Skeletal muscle satellite cell (primary cell): ENCODE results near the gene SGCD. TPM values are rescaled to one million over a fixed set of nuclear protein-coding genes. Genes with fewer than 3 reads are reported as not detected.
A peak's percentile ranks its signal among the peaks of the same experiment; 100 is the strongest.

Experiments used
- H3K27me3 ChIP-seq: 2 replicates; pipeline ENCODE4 v1.7.0; 2013; ENCODE audit warnings: low read length; ENCODE audit not compliant: control insufficient read depth, insufficient read depth
- H3K36me3 ChIP-seq: 2 replicates; pipeline ENCODE4 v1.7.0; 2013; ENCODE audit warnings: mild to moderate bottlenecking, control low read depth, low read length; ENCODE audit not compliant: insufficient read depth
- H3K4me1 ChIP-seq: 2 replicates; pipeline ENCODE4 v1.7.0; 2013; ENCODE audit warnings: low read length; ENCODE audit not compliant: control insufficient read depth, insufficient read depth
- H3K4me2 ChIP-seq: 2 replicates; pipeline ENCODE4 v1.7.0; 2013; ENCODE audit warnings: mild to moderate bottlenecking, low read length
- H3K4me3 ChIP-seq: 2 replicates; pipeline ENCODE4 v1.7.0; 2013; ENCODE audit warnings: low read length
- H3K9ac ChIP-seq: 2 replicates; pipeline ENCODE4 v1.7.0; 2013; ENCODE audit warnings: mild to moderate bottlenecking, low read depth, low read length, moderate library complexity
- H3K9me3 ChIP-seq: replicated peaks from 2 replicates; pipeline ENCODE4 v1.7.0; 2013; ENCODE audit warnings: mild to moderate bottlenecking, control low read depth, low read length
- total RNA-seq: library from RNA; depleted of rRNA; stranded (reverse); fragments of >200 nt; gene quantifications from 2 replicates; pipeline ENCODE4 v1.2.3, GENCODE V29; 2012; rRNA removed

Gene SGCD
- 2.0 and 8.3 TPM in 2 replicates for total RNA-seq

DNA sequence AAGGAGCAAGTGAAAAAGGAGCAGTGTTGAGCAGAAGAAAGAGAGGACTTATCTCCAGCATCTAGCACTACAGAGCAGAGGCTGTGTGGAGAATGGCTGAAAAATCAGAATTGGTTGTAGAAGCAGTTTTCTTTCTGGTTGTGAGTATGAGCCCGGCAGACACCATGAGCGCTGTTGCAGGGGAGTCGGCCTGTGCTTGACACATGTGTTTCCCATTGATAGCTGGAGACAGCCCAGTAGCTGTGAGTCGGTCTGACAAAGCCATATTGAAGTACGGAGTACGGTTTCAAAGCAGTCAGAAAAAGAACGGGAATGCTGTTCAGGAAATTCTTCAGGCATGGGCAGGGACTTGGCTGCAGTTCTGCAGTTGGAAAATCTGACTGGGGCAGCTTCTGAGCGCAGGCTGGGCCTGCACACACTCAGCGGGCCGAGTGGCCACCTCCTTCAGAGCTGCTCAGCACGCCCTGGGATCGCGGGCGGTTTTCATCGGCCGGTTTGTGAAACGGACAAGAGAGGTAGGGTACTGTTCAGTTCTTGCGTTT lies at the start of gene SGCD:
TSS of gene SGCD (plus strand) at position 447 of the 542 bp plus-strand sequence.
- peaks cover 6% of the 10 kb centered on the region for H3K36me3 ChIP-seq
- peaks cover 20% of the 10 kb centered on the region for H3K4me1 ChIP-seq
- peak within 1 kb of the TSS; percentile 80 for H3K9ac ChIP-seq
- H3K27me3 ChIP-seq: no peaks in the 10 kb centered on the region
- peak within 1 kb of the TSS; percentile 75 for H3K4me3 ChIP-seq
- H3K4me2 ChIP-seq: peak within 1 kb of the TSS; percentile 88
- H3K9me3 ChIP-seq: no peaks in the 10 kb centered on the region

DNA sequence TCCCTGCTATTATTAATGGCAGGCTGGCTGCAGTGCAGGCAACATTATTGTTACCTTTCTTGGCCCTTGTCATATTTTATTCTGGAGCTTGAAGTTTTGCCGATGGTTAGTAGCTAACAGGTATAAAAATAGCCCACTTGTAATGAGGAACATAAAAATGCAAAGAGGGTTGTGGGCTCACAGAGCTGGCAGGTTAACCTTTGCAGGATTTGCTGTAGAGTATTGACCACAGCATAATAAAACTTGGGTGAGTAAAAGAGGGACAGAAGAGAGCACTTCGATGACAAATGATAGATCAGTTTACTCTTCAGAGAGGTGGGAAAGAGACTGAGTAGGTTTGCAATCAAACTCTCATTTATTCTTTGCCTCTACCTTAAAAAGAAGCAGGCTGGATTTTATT lies 49.7 kb upstream of the SGCD start:
- H3K4me1 ChIP-seq: peaks cover 4% of the 10 kb centered on the region
- H3K4me3 ChIP-seq: no peak overlapping the region
- no peak overlapping the region for H3K9ac ChIP-seq
- H3K36me3 ChIP-seq: no peaks in the 10 kb centered on the region
- no peaks in the 10 kb centered on the region for H3K9me3 ChIP-seq
- H3K27me3 ChIP-seq: no peaks in the 10 kb centered on the region
- no peak overlapping the region for H3K4me2 ChIP-seq

DNA sequence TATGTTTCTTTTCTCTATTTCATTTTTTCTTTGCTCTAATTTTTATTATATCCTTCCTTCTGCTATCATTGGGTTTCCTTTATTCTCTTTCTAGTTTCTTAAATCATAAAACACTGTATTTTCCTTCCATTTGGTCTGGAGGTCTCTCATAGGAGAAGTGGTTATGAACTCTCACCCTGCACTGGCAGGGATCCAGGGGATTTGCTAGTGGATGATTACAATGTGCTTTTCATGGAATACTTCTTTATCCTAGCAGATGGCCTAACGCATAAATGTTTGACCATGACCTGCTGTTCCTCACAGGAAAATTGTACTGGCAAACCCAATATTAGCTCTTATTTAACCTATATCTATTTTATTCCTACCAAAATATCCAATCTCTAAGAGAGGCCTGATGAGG lies 31.5 kb upstream of the SGCD start:
- no peak overlapping the region for H3K4me2 ChIP-seq
- no peaks in the 10 kb centered on the region for H3K4me1 ChIP-seq
- H3K4me3 ChIP-seq: no peak overlapping the region
- no peaks in the 10 kb centered on the region for H3K36me3 ChIP-seq
- no peaks in the 10 kb centered on the region for H3K27me3 ChIP-seq
- H3K9ac ChIP-seq: no peak overlapping the region
- no peaks in the 10 kb centered on the region for H3K9me3 ChIP-seq

DNA sequence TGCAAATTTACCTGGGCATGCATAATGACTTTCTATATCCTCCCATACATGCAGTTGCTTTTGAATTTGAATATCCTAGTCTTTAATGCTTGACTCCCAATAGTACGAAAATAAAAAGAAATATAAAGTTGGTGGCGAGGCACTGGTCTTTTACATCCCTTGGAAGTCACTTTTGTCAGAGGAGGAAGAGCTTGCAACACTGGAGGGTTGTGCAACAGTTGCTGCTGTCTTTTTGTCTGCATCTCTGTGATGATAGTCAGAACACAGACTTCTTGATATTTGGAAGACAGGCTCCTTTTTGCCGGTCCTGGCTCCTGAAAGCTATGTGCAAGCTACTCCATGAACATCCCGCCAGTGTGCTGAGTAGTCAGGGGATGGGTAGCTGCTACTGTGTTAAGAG lies 16.8 kb upstream of the SGCD start:
- H3K4me2 ChIP-seq: no peak overlapping the region
- H3K4me1 ChIP-seq: no peaks in the 10 kb centered on the region
- no peaks in the 10 kb centered on the region for H3K27me3 ChIP-seq
- H3K9me3 ChIP-seq: no peaks in the 10 kb centered on the region
- H3K4me3 ChIP-seq: no peak overlapping the region
- no peak overlapping the region for H3K9ac ChIP-seq
- H3K36me3 ChIP-seq: no peaks in the 10 kb centered on the region

DNA sequence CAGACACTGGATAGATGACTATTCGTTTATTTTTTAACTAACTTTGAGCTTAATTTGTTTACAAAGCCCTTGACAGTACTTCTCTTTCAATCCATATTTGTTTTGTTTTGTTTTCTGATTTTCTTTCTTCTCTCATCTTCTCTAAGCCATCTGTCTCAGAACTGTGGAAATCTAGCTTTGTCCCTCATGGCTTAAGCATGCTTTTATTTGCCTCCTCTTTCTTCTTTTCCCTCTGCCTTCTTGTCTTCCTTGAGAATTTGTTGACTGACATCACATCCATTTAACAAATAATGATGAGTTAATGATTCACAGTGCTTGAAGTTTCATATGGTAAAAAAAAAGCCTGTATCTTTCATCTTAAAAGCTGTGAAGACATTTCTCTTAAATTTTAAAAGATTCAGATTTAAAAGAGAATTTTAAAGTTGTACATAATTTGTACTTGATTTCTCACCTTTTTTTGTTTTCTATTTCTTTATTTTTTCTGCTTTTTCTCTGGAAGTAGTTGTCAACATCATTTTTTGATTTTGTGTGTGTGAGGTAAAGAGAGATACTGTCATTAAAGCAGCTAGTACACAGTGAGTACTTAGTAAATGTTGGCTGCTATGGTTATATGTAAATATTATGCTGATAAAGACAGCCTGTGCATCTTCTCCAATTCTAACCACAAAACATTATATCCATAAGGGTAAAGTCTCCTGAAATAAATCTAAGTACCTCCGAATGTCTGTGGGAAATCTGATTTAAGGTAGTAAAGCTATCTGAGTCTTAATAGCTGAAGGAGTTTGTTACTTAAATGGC lies 13.9 kb upstream of the SGCD start:
- no peaks in the 10 kb centered on the region for H3K4me1 ChIP-seq
- no peaks in the 10 kb centered on the region for H3K9me3 ChIP-seq
- H3K9ac ChIP-seq: no peak overlapping the region
- no peaks in the 10 kb centered on the region for H3K27me3 ChIP-seq
- no peaks in the 10 kb centered on the region for H3K36me3 ChIP-seq
- no peak overlapping the region for H3K4me2 ChIP-seq
- no peak overlapping the region for H3K4me3 ChIP-seq

DNA sequence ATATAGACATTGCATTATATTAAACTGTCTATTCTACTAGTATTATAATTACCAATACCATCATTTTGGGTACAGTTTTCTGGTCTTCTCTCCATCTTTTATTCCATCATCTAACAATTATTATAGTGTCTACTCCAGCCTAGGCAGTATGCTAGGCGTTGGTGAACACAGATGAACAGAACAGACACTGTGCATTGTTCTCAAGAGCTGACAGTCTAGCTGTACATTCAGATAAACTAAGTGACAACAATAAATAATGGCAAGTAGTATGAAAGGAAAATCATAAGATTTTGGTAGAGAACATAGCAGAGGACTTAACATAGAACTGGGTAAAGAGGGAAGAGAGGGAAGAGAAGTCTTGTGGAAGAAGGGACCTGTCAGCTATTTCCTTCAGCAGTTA lies 12.5 kb upstream of the SGCD start:
- H3K4me2 ChIP-seq: no peak overlapping the region
- H3K9me3 ChIP-seq: no peaks in the 10 kb centered on the region
- no peak overlapping the region for H3K9ac ChIP-seq
- H3K36me3 ChIP-seq: no peaks in the 10 kb centered on the region
- no peaks in the 10 kb centered on the region for H3K4me1 ChIP-seq
- H3K4me3 ChIP-seq: no peak overlapping the region
- H3K27me3 ChIP-seq: no peaks in the 10 kb centered on the region

DNA sequence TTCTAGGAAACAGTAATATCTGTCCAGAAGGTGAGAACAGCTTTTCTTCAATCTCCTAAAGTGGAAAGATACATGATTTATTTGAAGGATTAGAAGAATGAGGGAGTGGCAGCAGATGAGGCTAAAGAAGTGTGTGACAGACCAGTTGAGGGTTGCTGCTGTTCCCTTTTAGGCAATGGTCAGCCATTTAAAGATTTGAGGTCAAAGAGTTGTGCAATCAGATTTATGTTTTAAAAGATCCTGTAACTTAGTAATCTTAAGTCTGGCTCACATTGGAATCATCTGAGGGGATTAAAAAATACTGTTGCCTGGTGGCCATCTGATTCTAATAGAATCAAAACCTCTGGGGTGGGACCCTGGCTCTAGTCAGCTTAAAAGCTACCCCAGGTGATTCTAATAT lies 4.3 kb upstream of the SGCD start:
- Histone ChIP-seq H3K27me3 (no peaks in the 10 kb centered on the region), H3K36me3 (no peaks in the 10 kb centered on the region), H3K9me3 (no peaks in the 10 kb centered on the region), H3K9ac (no peak overlapping the region), H3K4me2 (no peak overlapping the region), H3K4me3 (no peak overlapping the region), H3K4me1 (peaks cover 7% of the 10 kb centered on the region)

DNA sequence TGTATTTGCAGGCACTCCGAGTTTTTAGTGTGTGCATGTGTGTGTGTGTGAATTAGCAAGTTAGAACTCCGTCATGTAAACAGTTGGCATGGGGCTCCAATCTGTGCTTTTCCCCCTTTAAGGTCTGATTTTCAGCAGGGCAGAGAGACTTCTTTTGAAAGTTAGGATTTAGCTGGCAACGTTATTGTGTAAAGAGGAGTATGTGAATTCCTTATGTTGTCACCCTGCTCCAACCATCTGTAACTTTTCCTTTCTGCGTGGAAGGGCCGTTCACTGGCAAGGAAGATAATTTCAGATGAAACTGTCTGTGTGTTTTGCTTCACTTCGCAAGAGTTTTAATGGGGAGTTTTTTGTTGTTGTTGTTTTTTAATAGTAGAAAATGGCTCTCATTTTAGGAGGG lies 332 bp downstream of the SGCD start:
- Histone ChIP-seq H3K4me1 (peaks cover 20% of the 10 kb centered on the region), H3K36me3 (peaks cover 7% of the 10 kb centered on the region), H3K9ac (peak overlapping the region; percentile 80), H3K4me2 (peak overlapping the region; percentile 88), H3K9me3 (no peaks in the 10 kb centered on the region), H3K27me3 (no peaks in the 10 kb centered on the region), H3K4me3 (peak overlapping the region; percentile 75)

DNA sequence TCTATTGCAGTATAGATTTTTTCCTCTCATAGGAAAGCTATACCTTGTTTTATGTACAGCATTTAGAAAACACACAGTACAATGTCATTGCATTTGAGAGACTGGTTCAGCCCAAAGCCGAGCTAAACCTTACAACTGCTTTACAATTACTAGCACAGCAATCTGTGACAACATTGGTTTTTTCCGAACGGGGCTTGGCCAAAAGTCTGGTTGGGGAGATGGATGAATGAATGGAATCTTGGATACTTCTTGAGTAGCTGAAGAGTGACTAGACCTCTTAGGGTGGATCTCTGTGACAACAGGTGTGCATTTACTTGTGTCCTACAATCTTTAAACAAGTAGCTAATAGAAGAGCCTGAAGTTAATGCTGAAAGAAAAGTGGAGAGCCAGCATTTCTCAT lies 1.2 kb downstream of the SGCD start:
- H3K4me3 ChIP-seq: peak overlapping the region; percentile 75

DNA sequence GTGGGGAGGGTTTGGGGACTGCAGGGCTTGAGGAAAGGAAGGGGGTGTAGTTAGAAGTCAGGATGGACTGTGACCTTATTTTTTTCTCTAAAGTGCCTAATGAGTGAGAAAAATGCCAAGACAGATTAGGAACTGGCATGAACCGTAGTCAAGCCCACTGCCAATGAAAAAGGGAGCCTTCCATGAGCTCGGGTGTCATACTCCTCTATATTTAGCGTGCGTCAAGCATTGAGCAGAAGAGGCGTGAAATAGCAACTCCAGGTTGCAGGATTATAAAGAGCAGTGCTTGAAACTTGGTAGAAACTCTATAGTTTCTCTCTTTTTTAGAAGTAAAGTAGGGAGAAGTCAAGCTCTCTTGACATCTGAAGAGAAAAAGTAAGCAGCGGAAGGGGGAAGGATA lies 1.8 kb downstream of the SGCD start:
- Histone ChIP-seq H3K9me3 (no peaks in the 10 kb centered on the region), H3K36me3 (peaks cover 7% of the 10 kb centered on the region), H3K4me3 (peak overlapping the region; percentile 75), H3K4me2 (peak overlapping the region; percentile 88), H3K9ac (peak overlapping the region; percentile 80), H3K4me1 (peaks cover 20% of the 10 kb centered on the region), H3K27me3 (no peaks in the 10 kb centered on the region)

More for the DNA sequence above, 1.2 kb downstream of the SGCD start:
- Histone ChIP-seq H3K9me3 (no peaks in the 10 kb centered on the region), H3K4me2 (peak overlapping the region; percentile 88), H3K27me3 (no peaks in the 10 kb centered on the region), H3K9ac (peak overlapping the region; percentile 80), H3K36me3 (peaks cover 7% of the 10 kb centered on the region), H3K4me1 (peaks cover 20% of the 10 kb centered on the region)

DNA sequence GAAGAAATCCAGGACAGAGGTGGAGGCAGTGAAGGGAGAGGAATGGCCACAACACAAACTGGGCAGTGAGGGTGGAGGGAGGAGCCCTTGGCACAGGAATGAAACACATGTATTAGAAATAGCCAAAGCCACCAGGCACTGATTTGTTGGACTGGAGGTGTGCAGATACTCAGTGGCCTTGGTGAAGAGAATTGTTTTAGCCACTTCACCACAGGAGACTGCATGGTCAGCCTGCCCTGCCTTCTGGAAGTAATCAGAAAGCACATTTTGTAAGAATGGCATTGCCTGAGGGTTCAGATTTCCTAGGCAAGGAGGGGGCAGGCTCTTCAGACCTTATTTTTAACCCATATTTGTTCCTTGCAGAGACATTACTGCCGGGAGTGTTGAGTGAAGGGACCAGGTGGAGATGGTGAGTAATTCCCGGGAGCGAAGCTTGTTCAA lies 2.2 kb downstream of the SGCD start:
- Histone ChIP-seq H3K9ac (peak overlapping the region; percentile 80), H3K4me3 (peak overlapping the region; percentile 75), H3K36me3 (peaks cover 7% of the 10 kb centered on the region), H3K27me3 (no peaks in the 10 kb centered on the region), H3K4me2 (peak overlapping the region; percentile 88), H3K9me3 (no peaks in the 10 kb centered on the region), H3K4me1 (peaks cover 20% of the 10 kb centered on the region)
